Measurements from ENCODE around the gene IDH1.

- TF ChIP-seq FOXP2 (optimal IDR thresholded peaks at IDR 0.05; ENCODE audit: borderline replicate concordance, extremely low read depth, extremely low read length, insufficient read depth) (no peak), POLR2AphosphoS5 (IDR thresholded peaks at IDR 0.05; ENCODE audit: low read depth, low read length) (no peak), TAF1 (IDR thresholded peaks at IDR 0.05; ENCODE audit: borderline replicate concordance, insufficient read depth, low read length) (no peak)
These were observed 68.0 kb downstream of the IDH1 start for GRCh38 chr2:208186893-208187292.
